GM12874 (cell line): ENCODE data around the gene MUCL1.

Experiments
- TF ChIP-seq, protein P1 (sequence below): IDR thresholded peaks from 2 replicates; pipeline ENCODE4 v1.5.1; 2011; ENCODE audit warnings: low read depth, mild to moderate bottlenecking, control low read depth, low read length, moderate library complexity; ENCODE audit not compliant: insufficient read depth

The MUCL1 gene

DNA sequence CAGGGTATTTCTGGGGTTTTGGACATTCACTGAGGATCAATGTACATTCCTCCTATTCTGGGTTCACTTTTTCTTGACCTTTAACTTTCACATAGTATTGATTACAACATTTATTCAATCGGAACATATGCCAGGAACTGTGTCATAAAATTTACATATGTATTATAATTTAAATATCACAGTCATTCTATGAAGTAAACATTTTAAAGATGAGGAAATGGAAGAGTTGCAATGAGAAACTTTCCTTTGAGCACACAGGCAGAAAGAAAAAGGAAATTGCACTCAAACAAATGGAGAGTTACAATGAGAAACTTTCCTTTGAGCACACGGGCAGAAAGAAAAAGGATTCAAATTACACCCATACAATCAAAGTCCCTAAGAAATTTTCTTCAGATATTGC lies 3.1 kb downstream of the MUCL1 start:
- TF ChIP-seq, protein P1, sequence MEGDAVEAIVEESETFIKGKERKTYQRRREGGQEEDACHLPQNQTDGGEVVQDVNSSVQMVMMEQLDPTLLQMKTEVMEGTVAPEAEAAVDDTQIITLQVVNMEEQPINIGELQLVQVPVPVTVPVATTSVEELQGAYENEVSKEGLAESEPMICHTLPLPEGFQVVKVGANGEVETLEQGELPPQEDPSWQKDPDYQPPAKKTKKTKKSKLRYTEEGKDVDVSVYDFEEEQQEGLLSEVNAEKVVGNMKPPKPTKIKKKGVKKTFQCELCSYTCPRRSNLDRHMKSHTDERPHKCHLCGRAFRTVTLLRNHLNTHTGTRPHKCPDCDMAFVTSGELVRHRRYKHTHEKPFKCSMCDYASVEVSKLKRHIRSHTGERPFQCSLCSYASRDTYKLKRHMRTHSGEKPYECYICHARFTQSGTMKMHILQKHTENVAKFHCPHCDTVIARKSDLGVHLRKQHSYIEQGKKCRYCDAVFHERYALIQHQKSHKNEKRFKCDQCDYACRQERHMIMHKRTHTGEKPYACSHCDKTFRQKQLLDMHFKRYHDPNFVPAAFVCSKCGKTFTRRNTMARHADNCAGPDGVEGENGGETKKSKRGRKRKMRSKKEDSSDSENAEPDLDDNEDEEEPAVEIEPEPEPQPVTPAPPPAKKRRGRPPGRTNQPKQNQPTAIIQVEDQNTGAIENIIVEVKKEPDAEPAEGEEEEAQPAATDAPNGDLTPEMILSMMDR, result no peak

DNA sequence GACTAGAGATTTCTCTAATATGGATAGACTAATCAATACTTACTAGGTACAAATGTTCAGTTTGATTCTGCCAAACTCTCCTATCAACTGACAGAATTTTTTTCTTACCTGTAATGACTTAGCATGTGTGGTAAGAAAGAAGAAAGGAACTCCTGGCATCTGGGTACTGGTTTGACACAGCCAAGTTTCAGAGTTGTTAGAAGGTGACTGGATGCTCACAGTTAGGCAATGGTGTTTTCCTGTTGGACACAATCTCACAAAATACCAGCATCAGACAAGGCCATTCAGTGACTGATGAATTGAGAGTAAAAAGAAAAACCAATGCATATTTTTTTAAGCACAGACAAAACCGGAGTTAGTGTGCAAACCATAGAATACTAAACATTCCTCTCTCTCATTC lies 4.2 kb downstream of the MUCL1 start:
- TF ChIP-seq, protein P1, result no peak

DNA sequence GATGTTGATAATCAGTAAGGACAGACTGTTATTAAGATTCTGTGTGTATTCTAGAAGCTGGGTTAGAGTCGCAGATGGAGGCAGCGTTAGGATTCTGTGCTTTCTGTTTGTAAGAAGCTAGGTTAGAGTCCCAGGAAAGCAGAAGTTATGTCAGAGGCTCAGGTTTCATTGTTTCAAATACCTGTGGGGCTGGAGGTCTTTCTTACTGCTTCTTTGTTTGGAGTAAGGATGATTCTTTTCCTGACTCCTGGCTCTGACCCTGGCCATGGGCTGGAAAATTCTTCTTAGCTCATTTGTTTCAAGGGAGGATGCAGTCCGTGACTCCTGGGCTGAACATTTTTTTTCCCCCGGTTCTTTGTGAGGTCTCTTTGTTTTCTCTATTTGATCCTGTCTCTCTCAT lies 5.2 kb downstream of the MUCL1 start:
- TF ChIP-seq, protein P1, result no peak

DNA sequence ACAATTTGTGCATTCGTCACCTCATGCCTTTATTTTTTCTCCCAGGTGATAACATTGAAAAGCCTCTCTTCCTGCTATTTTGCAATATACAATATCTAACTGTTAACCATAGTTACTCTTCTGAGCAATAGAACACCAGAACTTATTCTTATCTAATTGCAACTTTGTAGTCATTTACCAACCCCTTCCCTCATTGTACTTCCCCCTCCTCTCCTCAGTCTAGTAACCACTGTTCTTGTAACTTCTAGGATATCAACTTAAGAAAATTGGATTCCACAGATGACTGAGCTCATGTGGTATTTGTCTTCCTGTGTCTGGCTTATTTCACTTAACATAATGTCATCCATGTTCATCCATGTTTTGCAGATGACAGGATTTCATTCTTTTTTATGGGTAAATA lies 7.6 kb downstream of the MUCL1 start:
- TF ChIP-seq, protein P1, result no peak

DNA sequence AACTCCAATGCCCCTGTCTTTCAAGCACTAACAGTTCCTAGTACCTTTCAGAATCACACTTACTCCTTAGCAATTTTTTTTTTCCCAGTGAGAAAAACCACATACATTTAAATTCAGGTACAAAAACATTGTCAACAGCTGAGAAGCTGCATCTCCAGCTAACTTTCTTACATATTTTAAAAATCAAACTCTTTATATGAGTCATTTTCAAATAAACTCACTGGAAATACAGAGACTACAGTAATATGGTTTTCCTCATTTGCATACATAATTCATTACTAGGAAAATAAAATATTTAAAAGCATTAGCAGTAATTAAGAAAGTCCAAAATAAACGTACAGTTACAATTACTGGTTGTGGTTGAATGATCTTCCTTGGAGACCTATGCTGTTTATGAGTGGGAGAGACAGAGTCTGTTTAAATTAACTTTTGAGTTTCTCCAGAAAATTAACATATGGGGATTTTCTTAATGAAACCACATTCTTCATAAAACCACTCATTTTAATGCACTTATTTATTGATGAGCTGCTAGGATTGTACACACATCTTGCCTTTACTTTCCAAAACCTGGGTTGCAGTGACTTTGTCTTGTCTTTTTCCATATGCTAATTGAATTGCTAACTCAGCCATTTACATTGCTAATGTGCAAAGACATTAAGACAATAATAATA lies 9.8 kb downstream of the MUCL1 start:
- TF ChIP-seq, protein P1, result no peak

DNA sequence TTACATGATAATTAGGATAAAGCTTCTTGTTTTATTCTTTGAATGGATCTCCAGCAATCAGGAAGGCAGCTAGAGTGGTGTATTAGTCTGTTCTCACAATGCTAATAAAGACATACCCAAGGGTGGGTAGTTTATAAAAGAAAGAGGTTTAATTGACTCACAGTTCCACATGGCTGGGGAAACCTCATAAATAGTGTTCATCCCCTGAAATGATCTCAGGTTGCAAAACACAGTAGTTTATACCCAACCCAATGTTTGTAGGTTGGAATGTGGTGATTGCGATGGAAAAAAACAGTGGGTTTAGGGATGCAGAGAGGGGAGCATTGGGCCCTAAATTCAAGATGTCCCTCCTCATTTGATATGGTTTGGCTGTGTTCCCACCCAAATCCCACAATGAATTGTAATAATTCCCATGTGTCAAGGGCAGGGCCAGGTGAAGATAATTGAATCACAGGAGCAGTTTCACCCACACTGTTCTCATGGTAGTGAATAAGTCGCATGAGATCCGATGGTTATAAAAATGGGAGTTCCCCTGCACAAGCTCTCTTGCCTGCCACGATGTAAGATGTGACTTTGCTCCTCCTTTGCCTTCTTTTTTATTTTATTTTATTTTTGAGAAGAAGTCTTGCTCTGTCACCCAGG lies 11.5 kb downstream of the MUCL1 start:
- TF ChIP-seq, protein P1, result no peak

DNA sequence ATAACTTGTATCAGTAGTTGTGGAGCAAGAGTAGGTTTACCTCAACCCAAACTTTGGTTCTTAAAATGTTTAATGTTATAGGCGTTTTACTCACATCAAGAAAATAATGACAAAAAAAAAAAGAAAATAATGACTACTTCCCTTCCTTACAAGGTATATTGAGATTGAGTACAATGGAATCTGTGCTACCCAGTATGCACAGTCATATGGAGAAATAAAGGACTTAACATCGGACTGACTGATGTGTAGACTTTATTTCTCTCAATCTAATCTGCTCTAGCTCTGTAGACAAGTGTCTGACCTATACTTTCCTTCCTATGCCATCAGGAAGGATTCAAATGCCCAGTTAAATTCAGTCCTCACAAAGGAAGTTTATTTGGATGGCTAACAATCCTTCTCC lies 14.4 kb downstream of the MUCL1 start:
- TF ChIP-seq, protein P1, result no peak
